Hypothalamus (tissue), 51 donors: ENCODE results near the gene EIF3I.

Source experiments
- DNase-seq, 51 donors: peaks; one replicate each; lab custom pipeline; 2025; lab: John Stamatoyannopoulos, UW

EIF3I gene

DNA sequence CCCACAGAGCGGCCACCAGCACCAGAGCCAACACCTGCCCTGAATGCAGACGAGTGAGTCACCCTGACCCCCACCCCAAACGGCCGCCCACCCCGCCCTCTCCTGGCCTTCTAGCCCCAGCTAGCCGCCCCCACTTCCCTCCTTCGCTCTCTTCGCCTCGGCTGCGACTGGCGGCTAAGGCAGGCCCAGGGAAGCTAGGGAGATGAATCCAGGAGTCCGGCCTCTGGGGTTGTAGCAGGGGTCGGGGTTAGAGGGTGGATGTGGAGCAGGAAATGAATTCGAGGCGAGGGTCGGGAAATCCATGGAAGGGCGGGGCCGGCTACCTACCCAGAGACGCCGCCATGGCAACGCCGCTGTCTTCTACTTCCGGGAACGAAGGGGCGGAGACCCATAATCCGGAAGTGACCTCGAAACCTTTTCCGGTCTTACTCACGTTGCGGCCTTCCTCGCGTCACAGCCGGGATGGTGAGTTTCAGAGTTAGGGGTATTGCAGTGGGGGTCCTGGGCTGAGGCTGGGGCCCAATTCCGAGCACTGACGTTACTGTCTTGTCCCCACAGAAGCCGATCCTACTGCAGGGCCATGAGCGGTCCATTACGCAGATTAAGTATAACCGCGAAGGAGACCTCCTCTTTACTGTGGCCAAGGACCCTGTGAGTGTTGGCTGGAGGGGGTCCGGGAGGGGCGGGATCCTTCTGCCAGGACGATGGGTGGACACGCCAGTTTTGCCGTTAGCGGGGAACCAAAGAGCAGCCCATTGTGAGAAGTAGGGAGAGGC lies at the start of gene EIF3I, which contains the start of gene TMEM234:
Gene EIF3I (plus strand): TSS at position 428 of the 776 bp plus-strand sequence. CDS start 35 bp downstream, at position 463.
Gene TMEM234 (minus strand): TSS at position 374 of the 776 bp plus-strand sequence. CDS start 31 bp downstream, at position 343.
- peak in 50 of 51 donors; percentile 14 to 95 (median 84) for DNase-seq

DNA sequence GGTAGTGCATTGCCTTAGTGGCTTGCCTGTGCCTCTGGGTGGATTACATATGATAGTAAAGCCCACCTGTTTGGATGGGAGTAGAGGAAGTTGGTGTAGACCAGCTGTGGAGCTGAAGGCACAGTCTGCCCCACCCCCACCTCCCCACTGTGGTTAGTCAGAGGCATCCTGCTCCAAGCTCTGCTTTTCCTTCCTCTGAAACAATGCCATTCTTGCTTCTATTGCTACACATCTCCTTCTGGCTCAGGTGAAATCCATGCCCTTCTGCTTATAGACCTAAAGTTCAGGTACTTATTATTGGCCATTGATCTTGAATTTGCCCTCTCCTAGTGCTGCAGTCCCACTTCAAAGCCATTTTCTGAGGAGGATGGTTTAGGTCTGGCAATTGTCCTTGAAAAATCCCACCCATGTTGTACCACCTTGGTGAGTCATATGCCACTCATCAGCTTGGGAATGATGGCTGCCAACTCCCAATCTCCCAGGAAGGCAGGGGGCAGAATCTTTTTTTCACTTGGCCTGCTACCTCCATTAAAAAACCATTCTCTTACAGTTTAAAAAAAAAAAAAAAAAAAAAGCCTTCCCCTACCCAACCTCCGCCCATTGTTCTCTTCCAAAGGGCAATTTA lies 49.5 kb upstream of the EIF3I start:
- no peak for DNase-seq

DNA sequence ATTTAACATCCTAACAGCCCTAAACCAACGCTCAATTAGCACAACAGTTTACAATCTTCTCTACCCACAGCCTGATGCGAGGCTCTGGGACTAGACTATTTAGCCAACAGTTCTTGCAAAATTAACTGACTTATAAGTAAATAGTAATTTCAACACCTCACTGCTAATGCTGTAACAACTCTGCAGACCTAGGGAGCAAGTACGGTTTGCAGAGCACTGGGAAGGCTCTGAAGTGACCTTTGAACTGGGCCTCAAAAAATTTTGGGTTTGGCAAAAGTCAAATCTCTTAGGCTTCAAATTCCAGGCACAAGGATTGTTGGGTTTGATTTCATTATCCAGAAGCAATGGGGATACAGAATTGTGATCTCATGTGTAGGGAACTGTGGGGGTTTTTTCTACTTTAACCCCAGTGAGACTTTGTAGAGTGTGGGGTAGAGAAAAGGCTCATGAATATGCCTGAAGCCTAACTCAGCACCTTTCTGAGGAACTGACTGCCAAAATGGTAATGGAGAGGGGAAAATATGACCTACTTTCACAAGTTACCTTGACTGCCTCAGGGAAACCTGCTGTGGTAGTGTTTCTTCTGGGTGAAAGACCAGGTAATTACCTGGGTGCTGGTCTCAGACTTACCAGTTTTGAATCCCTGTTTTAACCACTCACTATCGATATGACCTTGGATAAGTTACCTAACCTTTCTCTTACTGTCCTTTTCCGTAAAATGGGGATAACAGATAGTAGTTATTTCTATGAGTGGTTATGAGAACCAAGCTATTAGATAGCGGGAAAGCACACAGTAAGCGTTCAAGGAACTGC lies 43.6 kb upstream of the EIF3I start:
- no peak for DNase-seq

DNA sequence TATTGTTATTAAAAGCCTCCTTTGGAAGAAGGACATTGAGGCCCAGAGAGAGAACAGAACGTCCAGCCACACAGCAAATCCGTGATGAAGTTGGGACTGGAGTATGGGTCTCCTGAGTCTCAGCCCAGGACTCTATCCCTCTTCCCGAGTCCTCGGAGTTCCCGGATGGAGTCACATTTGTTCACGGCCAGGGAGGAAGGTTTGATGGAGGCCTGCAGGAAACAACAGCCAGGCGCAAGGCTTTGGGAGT lies 43.1 kb upstream of the EIF3I start:
- DNase-seq: peak in 3 of 51 donors; percentile 63 to 71 (median 66)

DNA sequence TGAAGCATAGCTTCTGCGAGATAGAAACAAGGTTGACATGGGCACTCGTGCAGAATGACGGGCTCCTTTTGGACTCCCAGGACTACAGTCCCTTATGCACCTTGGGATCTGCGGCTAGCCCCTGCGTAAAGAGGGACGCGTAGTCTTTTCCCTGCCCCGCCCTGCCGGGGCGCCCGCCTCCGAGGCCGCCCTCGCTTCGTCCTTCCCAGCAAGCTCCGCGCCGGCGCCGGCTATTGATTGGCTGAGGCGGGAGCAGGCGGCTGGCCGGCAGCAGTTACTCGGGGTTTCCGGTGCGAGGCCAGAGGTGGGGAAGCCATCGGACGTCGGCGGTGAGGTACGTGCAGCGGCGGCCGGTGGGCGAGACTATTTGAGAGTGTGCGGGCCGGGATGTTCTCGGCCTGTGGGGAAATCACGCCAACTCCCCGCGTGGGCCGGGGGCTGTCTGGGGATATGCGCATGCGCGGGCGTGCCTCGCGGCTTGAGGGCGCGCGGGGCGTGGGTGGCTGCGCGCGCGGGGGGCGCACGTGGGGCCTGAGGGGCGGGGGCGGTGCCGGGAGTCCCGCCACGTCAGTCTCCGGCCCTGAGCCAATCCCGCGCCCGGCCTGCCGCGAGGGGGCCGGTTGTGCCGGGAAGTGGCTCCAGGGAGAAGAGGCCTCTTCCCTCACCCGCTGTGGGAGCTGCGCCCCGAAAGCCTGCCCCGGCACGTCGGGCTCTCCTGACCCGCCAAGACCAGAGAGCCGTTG lies 42.6 kb upstream of the EIF3I start, which contains the start of gene TXLNA:
Gene TXLNA (plus strand): TSS at position 233 of the 743 bp plus-strand sequence. CDS start 671 bp downstream, outside the sequence.
- peak; percentile 75 to 99 (median 91) for DNase-seq

DNA sequence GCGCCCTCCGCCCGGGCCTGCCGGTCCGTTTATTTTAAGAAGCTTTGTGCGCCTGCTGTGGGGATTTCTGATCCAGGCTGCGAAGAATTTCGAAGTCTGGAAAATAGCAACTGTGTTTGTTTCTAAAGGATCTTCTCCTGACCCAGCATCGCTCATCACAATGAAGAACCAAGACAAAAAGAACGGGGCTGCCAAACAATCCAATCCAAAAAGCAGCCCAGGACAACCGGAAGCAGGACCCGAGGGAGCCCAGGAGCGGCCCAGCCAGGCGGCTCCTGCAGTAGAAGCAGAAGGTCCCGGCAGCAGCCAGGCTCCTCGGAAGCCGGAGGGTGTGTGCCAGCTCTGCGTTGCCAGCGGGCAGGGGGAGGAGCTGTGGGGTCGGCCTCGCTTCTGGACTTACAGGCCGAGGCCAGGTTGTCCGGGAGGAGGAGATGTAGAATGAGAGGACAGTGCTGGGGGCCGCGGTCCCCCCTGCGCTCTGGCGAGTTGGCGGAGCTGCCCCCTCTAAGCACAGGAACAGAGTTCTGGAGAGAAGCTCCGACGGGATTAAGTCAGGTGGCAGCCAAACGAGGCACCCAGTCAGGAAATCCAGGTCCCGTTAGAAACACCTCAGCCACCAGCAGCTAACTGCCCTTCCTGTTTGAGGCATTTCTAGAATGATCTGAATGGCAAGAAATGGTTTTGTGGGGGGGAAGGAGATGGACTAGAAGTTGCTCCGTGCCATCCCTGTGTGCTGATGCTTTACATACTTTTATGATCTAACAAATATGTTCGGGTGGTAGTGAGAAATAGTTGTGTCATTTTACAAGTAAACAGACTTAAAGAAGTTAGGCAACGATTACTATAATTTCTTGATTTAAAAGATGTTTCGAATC lies 41.8 kb upstream of the EIF3I start:
- DNase-seq: peak in 33 of 51 donors; percentile 8 to 69 (median 32)

DNA sequence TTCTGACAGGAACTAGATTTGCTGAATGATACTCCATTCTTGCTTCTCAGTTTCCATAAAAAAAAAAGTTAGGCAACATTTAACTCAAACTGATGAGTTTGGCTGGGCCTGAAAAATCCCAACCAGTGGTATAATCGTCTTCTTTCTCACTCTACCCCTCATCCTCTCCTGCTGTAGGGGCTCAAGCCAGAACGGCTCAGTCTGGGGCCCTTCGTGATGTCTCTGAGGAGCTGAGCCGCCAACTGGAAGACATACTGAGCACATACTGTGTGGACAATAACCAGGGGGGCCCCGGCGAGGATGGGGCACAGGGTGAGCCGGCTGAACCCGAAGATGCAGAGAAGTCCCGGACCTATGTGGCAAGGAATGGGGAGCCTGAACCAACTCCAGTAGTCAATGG lies 41.1 kb upstream of the EIF3I start:
- DNase-seq: no peak

DNA sequence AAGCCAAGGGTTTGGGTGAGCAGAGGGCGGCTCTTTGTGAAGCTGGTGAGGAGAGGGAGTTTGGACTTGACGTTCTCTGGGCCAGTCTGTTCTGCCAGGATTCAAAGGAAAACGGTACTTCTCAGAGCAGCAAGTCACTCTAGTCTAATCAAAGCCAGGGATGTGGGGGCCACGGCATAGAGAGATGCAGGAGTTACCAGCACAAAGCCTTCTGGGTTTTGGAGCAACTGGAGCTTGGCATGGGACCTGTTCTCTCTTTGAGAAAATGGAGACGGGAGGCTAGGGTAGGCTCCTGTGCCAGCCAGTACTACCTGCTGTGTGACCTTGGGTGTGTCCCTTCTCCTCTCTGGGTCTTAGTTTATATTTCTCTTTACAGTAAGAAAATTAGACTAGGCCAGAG lies 40.6 kb upstream of the EIF3I start:
- DNase-seq: no peak

DNA sequence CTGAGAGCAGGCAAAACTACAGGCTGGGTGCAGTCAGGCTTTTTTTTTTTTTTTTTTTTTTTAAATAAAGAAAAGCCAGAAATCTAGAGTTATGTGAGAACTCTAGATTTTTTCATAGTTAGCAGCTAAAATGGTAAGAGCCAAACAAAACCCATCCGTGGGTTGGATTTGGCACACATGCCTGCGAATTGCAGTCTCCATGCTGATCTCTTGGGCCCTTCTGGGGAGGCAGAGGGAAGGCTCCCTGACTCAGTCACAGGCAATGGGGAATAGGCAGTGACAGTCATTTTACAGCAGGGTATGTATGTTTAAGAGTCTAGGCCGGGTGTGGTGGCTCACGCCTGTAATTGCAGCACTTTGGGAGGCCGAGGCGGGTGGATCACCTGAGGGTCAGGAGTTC lies 40.1 kb upstream of the EIF3I start:
- no peak for DNase-seq

DNA sequence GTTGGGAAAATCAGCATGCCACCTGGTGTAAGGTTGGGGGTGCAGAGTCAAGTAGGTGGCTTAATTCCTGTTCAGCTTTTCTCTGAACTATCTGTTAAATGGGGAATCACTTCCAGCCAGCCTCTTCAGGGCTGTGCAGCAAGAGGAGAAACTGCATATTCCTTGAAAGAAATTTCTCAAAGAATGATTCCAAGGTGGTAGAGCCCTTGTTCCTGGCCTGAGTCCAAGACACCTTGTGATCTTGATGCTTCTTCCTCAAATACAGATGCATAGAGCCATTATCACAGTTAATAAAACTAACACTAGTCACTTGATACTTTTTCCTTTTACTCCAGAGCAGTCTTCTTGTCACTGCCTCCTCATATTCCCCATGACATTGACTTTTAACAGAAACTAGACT lies 37.6 kb upstream of the EIF3I start:
- no peak for DNase-seq

DNA sequence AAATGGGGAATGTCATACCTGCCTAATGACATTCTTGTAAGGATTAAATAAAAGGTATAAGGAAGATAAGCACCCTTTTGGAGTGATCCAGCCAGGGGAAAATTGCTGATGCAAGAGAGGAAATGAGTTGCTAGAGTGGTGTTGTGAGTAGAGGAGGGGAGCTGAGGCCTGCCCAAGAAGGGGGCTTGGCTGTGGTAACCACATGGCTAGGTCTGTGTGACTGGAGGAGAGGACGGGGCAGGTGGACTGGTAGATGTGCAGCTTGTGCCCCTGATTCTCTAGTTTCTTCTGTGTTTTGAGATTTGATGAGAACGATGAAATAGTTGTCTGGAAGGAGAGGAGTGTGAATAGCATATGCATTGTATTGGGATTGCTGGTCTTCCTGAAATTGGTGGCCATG lies 36.1 kb upstream of the EIF3I start:
- no peak for DNase-seq

DNA sequence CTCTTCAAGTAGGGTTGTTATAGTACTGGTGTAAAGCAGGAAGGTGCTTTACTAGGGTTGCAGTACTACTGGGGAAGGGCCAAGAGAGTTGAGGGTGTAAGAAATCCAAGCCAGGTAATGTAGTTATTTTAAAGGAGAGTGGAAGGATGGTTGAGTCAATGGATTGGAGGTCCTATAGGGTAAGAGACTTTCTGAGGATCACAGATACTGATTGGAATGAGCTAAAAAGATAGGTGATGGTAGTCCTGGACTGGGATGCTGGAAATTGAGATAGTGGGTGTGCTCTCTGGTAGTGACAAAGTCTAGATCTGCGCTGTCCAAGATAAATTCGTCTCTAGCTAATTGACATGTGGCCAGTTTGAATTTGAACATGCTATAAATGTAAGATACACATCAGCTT lies 35.7 kb upstream of the EIF3I start:
- no peak for DNase-seq

DNA sequence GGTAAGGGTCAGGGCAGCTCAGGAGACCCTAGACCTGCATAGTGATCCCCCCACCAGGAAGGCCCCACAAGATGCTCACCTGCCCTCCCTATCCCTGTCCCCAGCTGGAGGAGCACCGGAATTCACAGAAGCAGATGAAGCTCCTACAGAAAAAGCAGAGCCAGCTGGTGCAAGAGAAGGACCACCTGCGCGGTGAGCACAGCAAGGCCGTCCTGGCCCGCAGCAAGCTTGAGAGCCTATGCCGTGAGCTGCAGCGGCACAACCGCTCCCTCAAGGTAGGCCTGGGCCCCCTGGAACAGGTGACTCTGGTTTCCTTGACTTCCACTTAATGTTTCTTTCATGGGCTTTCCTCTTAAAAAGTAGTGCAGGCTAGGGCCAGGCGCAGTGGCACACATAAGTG lies 34.4 kb upstream of the EIF3I start:
- no peak for DNase-seq

DNA sequence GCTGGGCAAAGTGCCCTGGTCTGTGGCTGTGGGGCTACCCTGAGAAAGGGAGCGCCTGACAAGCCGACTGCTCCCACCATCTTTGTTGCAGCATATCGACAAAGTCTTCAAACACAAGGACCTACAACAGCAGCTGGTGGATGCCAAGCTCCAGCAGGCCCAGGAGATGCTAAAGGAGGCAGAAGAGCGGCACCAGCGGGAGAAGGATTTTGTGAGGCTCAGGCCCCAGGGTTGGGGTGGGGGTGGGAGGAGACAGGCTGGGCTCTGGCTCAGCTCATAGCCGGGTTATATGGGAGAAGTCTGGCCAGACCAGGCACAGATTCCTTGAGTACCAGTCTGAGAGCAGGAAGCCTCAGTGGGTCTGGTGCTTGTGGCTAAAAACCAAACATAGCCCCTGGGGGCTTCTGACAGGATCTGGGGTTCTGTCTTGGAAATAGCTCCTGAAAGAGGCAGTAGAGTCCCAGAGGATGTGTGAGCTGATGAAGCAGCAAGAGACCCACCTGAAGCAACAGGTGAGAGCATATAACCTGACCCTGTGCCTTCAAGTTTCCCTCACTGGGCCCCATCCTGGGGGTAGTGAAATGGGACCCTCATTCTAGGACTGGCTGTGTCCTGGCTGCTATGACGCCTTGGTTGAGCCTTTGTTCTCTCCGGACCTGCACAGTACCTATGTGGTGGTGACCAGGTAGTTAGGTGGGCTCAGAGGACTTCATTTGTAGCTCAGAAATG lies 29.8 kb upstream of the EIF3I start:
- DNase-seq: no peak

DNA sequence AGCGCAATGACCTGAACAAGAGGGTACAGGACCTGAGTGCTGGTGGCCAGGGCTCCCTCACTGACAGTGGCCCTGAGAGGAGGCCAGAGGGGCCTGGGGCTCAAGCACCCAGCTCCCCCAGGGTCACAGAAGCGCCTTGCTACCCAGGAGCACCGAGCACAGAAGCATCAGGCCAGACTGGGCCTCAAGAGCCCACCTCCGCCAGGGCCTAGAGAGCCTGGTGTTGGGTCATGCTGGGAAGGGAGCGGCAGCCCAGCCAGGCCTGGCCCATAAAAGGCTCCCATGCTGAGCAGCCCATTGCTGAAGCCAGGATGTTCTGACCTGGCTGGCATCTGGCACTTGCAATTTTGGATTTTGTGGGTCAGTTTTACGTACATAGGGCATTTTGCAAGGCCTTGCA lies 27.2 kb upstream of the EIF3I start:
- DNase-seq: no peak

DNA sequence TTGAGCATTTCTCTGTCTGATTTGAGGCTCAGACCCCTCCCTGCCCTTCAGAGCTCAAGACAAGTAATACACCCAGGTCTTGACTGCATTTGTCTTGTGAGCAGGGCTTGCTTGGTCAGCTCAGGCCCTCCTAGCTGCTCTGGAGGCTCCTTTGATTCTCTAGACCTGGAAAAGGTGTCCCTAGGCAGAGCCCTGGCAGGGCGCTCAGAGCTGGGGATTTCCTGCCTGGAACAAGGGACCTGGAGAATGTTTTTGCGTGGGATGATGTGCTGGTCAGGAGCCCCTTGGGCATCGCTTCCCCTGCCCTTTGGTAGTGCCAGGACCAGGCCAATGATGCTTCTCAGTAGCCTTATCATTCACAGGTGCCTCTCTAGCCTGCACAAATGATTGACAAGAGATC lies 26.7 kb upstream of the EIF3I start:
- DNase-seq: no peak

DNA sequence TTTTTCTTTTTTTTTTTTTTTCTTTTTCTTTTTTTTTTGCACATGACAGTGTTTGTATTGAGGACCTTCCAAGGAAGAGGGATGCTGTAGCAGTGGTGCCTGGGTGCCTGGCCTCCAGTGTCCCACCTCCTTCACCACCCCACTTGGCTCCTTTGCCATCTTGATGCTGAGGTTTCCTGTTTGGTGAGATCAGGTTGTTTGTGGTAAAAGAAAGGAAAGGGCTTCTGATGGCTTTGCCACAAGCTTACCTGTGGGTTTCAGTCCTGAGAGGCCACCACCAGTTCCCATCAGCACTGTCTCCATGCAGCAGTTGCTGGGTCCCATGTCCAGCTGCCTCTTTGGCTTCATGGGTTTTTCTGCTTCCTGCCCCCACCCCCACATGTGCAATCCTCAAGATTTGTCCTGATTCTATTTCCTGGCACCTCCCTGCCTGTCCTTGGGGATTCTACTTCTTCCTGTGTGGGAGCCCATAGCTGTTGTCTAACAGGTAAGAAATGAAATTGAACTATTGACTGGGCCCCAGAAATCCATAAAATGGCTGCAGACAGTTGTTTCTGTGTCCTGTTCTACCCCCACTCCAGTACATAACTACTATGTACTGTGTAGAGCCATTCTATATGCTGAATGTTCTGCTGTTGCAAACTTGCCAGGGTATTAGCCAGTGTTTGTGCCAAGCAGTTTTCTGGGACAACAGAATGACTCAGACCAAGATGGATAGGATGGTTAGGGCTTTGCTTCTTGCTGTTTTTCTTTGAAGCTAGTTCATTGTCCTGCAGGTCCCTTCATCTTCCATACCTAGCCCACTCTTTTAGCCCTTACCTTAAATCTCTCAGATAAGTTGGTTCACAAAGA lies 26.0 kb upstream of the EIF3I start:
- DNase-seq: no peak

DNA sequence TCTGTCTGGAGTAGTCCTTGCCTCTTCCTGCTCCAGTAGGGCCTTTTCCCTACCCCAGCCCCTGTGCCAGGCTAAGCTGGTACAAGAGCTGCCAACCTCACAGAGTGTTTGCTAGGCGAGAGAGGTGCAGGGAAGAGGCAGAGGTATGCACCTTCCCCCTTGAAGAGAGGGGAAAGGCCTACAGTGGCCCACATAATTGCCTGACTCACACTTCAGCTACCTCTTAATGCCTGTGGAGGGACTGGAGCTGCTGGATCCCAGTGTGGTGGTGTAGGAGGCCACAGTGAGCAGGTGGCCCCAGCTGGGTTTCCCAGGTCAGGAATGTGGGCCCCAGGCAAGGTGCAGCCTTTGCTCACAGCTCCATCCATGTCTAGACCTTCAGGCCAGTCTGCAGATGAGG lies 25.1 kb upstream of the EIF3I start:
- DNase-seq: no peak
